Right lobe of liver (tissue), 4 donors: ENCODE results near the gene PFKFB1.

Experiments
- CTCF ChIP-seq, 4 donors: fragments of 200-600 bp in 3 of 4; fragments of 450-650 bp in 1 of 4; IDR thresholded peaks; one replicate each; pipeline versions ENCODE4 v1.5.1 to v1.8.0; 2016 to 2022; ENCODE audit warnings: antibody characterized with exemption in 4 of 4, mild to moderate bottlenecking in 2 of 4
- POLR2A ChIP-seq: fragments of 450-650 bp; IDR thresholded peaks from one replicate; pipeline ENCODE4 v1.6.1; 2017; ENCODE audit warnings: antibody characterized with exemption, mild to moderate bottlenecking
- donor health status: DM: no; HTN: no; CAD: no.
- donor health status: DM: no; HTN: no; CAD: no.
- donor health status: DM: no; HTN: yes; CAD: no.

GRCh38 chrX:55030271-55031205 is 36.5 kb upstream of the PFKFB1 start, which contains the start of gene ALAS2:
- no peak for TF ChIP-seq CTCF (IDR thresholded peaks at IDR 0.05)
- TF ChIP-seq POLR2A = no peak
